ENCODE measurements around the gene PRKACA. TPM values are rescaled to one million over a fixed set of nuclear protein-coding genes. Genes with fewer than 3 reads are reported as not detected.

Gene PRKACA
- total and polyA plus RNA-seq, 2 donors (not counting 1 experiment from before 2014, with no cell fraction given) = 43.6 to 67.4 TPM

GRCh38 chr19:14053500-14053899, 64.1 kb downstream of the PRKACA start:
- TF ChIP-seq EZH2 (IDR thresholded peaks at IDR 0.05; ENCODE audit: low read length, missing control alignments) = no peak
- TF ChIP-seq CTCF (conservative IDR thresholded peaks at IDR 0.05 in 1 of 2, IDR thresholded peaks at IDR 0.05 in 1 of 2; ENCODE audit: low read depth in 1 of 2, low read length in 2 of 2) = no peak
- Histone ChIP-seq H3K79me2 (ENCODE audit: control insufficient read depth, insufficient read depth, low read length) (no peaks in the 10 kb centered on the region), H3K9me3 (ENCODE audit: control insufficient read depth, insufficient read depth, low read depth, low read length) (no peaks in the 10 kb centered on the region), H3K36me3 (ENCODE audit: control insufficient read depth, insufficient read depth, low read length) (no peaks in the 10 kb centered on the region), H3K27me3 (ENCODE audit: control insufficient read depth, insufficient read depth, low read length) (peaks cover under 1% of the 10 kb centered on the region), H3K27ac (ENCODE audit: insufficient read depth, low read length) (no peak overlapping the region), H3K4me3 (replicated peaks in 1 of 4; ENCODE audit: control extremely low read depth in 1 of 4, insufficient read depth in 1 of 4, low read depth in 3 of 4, low read length in 4 of 4) (no peak overlapping the region), H3K9ac (ENCODE audit: insufficient read depth, low read length) (no peak overlapping the region), H3K4me2 (ENCODE audit: extremely low read depth, insufficient read depth, low read length) (no peak overlapping the region), H2AFZ (ENCODE audit: low read length) (no peak overlapping the region), H3K4me1 (ENCODE audit: control insufficient read depth, extremely low read depth, insufficient read depth, low read length) (no peaks in the 10 kb centered on the region), H4K20me1 (ENCODE audit: control insufficient read depth, extremely low read depth, insufficient read depth, low read length) (no peaks in the 10 kb centered on the region)
- no peak for DNase-seq (ENCODE audit: low read depth in 2 of 2)

GRCh38 chr19:14053032-14053431, 64.5 kb downstream of the PRKACA start:
- Histone ChIP-seq H3K9me3 (ENCODE audit: control insufficient read depth, insufficient read depth, low read depth, low read length) (no peaks in the 10 kb centered on the region), H3K27ac (ENCODE audit: insufficient read depth, low read length) (no peak overlapping the region), H3K4me3 (replicated peaks in 1 of 4; ENCODE audit: control extremely low read depth in 1 of 4, insufficient read depth in 1 of 4, low read depth in 3 of 4, low read length in 4 of 4) (no peak overlapping the region), H2AFZ (ENCODE audit: low read length) (no peak overlapping the region), H3K27me3 (ENCODE audit: control insufficient read depth, insufficient read depth, low read length) (no peaks in the 10 kb centered on the region), H3K4me2 (ENCODE audit: extremely low read depth, insufficient read depth, low read length) (no peak overlapping the region), H3K9ac (ENCODE audit: insufficient read depth, low read length) (no peak overlapping the region), H3K4me1 (ENCODE audit: control insufficient read depth, extremely low read depth, insufficient read depth, low read length) (no peaks in the 10 kb centered on the region), H3K36me3 (ENCODE audit: control insufficient read depth, insufficient read depth, low read length) (no peaks in the 10 kb centered on the region), H4K20me1 (ENCODE audit: control insufficient read depth, extremely low read depth, insufficient read depth, low read length) (no peaks in the 10 kb centered on the region), H3K79me2 (ENCODE audit: control insufficient read depth, insufficient read depth, low read length) (no peaks in the 10 kb centered on the region)
- DNase-seq (ENCODE audit: low read depth in 2 of 2) = no peak
- TF ChIP-seq CTCF (conservative IDR thresholded peaks at IDR 0.05 in 1 of 2, IDR thresholded peaks at IDR 0.05 in 1 of 2; ENCODE audit: low read depth in 1 of 2, low read length in 2 of 2) = no peak
- no peak for TF ChIP-seq EZH2 (IDR thresholded peaks at IDR 0.05; ENCODE audit: low read length, missing control alignments)

- Histone ChIP-seq H3K9ac (ENCODE audit: insufficient read depth, low read length) (no peak overlapping the region), H3K79me2 (ENCODE audit: control insufficient read depth, insufficient read depth, low read length) (no peaks in the 10 kb centered on the region), H3K36me3 (ENCODE audit: control insufficient read depth, insufficient read depth, low read length) (no peaks in the 10 kb centered on the region), H3K27ac (ENCODE audit: insufficient read depth, low read length) (no peak overlapping the region), H3K4me2 (ENCODE audit: extremely low read depth, insufficient read depth, low read length) (no peak overlapping the region), H2AFZ (ENCODE audit: low read length) (no peak overlapping the region), H3K27me3 (ENCODE audit: control insufficient read depth, insufficient read depth, low read length) (no peaks in the 10 kb centered on the region), H3K4me3 (replicated peaks in 1 of 4; ENCODE audit: control extremely low read depth in 1 of 4, insufficient read depth in 1 of 4, low read depth in 3 of 4, low read length in 4 of 4) (no peak overlapping the region), H3K9me3 (ENCODE audit: control insufficient read depth, insufficient read depth, low read depth, low read length) (no peaks in the 10 kb centered on the region), H3K4me1 (ENCODE audit: control insufficient read depth, extremely low read depth, insufficient read depth, low read length) (no peaks in the 10 kb centered on the region), H4K20me1 (ENCODE audit: control insufficient read depth, extremely low read depth, insufficient read depth, low read length) (no peaks in the 10 kb centered on the region)
- TF ChIP-seq EZH2 (IDR thresholded peaks at IDR 0.05; ENCODE audit: low read length, missing control alignments) (no peak), CTCF (conservative IDR thresholded peaks at IDR 0.05 in 1 of 2, IDR thresholded peaks at IDR 0.05 in 1 of 2; ENCODE audit: low read depth in 1 of 2, low read length in 2 of 2) (no peak)
- DNase-seq (ENCODE audit: low read depth in 2 of 2) = no peak
These were observed 65.1 kb downstream of the PRKACA start for GRCh38 chr19:14052470-14052869.

Data from fibroblast of lung (primary cell).